HUES64 (cell line): ENCODE data around the gene ITGB2. TPM values are rescaled to one million over a fixed set of nuclear protein-coding genes. Genes with fewer than 3 reads are reported as not detected.

Experiments
- H3K27ac ChIP-seq: 2 replicates; pipeline ENCODE4 v1.7.0; 2013; ENCODE audit warnings: low read depth, low read length, inconsistent platforms
- H3K27me3 ChIP-seq: 2 replicates; pipeline ENCODE4 v1.6.1; 2013; ENCODE audit warnings: mild to moderate bottlenecking, low read length; ENCODE audit not compliant: insufficient read depth
- H3K36me3 ChIP-seq: 2 replicates; pipeline ENCODE4 v1.6.1; 2013; ENCODE audit warnings: mild to moderate bottlenecking, low read length; ENCODE audit not compliant: insufficient read depth
- H3K4me1 ChIP-seq: 2 replicates; pipeline ENCODE4 v1.6.1; 2013; ENCODE audit warnings: mild to moderate bottlenecking, low read length, moderate library complexity; ENCODE audit not compliant: insufficient read depth
- H3K4me3 ChIP-seq: 2 replicates; pipeline ENCODE4 v1.5.1; 2013; ENCODE audit warnings: mild to moderate bottlenecking, low read length, moderate library complexity
- H3K9ac ChIP-seq: 2 replicates; pipeline ENCODE4 v1.6.1; 2013; ENCODE audit warnings: mild to moderate bottlenecking, low read depth, low read length
- H3K9me3 ChIP-seq: 2 replicates; pipeline ENCODE4 v1.6.1; 2013; ENCODE audit warnings: low read depth, low read length; ENCODE audit not compliant: insufficient read depth
- WGBS: fragments of 150-250, 120-280 bp; methylation state at CpG from one replicate; pipeline ENCODE4 v1.1.7; 2013; ENCODE audit warnings: missing lambda C conversion rate; 5-methylcytosine and 5-hydroxymethylcytosine counted together
- polyA plus RNA-seq, 2 experiments: library from polyadenylated mRNA; stranded (reverse); fragments of 50-300 nt; gene quantifications; one replicate each; pipeline ENCODE4 v1.2.3, GENCODE V29; 2013

Gene ITGB2
- 0.85 TPM for polyA plus RNA-seq (2013, experiment 1 of 2)
- polyA plus RNA-seq (2013, experiment 2 of 2), result 0.76 TPM

- Histone ChIP-seq H3K27me3 (peaks cover 67% of the 10 kb centered on the region), H3K27ac (no peak within 1 kb of the TSS), H3K9me3 (no peaks in the 10 kb centered on the region), H3K9ac (no peak within 1 kb of the TSS), H3K4me3 (no peak within 1 kb of the TSS; the same call in 1 of the 2 replicates), H3K36me3 (no peaks in the 10 kb centered on the region), H3K4me1 (0 out of 2 replicates have a peak, but pooled peaks cover 4% of the 10 kb centered on the region)
- WGBS, result 74% methylated on average over 29 of the region's 29 CpGs
Measured at GRCh38 chr21:44920694-44921604, at the start of gene ITGB2. Gene ITGB2 (minus strand): TSS chr21:44920899. CDS start chr21:44910782, 10,117 bp downstream.

DNA sequence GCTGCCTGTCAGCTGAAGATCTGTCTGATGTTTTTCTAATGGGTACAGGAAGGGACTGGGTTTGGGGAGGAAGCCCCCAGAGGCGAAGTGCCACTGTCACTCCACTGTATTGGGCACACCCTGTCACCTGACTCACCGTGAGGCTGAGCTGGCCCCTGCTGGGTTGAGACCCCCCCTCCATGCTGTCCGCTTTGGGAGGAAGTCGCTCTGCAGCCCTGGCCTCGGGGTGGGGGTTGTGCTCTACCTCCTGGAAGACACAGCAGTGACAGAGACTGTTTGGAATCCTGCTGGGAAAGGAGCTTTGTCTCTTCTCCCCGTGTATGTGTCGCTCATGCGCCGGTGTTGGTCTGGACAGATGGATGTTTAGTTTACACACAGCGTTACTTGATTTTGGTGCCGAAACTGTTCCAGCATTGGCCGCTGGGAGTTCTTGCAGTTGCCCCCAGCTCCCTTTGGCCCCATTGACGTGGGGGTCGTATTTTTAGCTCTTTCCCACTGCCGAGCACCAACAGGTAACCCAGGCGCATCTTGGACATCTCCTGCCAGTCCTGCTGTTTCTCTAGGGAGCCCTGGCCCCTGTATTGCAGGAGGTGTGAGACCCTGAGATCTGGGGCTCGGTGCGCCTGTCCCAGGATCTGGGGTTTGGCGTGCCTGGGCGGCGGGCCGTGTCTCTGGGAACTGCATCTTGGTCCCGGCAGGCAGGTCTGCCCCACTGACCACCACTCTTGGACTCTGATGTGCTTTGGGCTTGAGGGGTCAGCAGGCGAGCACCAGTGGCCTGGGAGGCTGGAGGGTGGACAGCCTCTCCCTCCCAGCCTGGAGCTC lies 49.4 kb upstream of the ITGB2 start:
- no peak overlapping the region for H3K4me3 ChIP-seq
- H3K27ac ChIP-seq, result no peak overlapping the region
- no peaks in the 10 kb centered on the region for H3K9me3 ChIP-seq
- WGBS, result 83% methylated on average over 24 of the region's 24 CpGs
- H3K27me3 ChIP-seq, result no peaks in the 10 kb centered on the region
- no peak overlapping the region for H3K9ac ChIP-seq
- H3K4me1 ChIP-seq, result no peaks in the 10 kb centered on the region
- peaks cover 39% of the 10 kb centered on the region for H3K36me3 ChIP-seq

DNA sequence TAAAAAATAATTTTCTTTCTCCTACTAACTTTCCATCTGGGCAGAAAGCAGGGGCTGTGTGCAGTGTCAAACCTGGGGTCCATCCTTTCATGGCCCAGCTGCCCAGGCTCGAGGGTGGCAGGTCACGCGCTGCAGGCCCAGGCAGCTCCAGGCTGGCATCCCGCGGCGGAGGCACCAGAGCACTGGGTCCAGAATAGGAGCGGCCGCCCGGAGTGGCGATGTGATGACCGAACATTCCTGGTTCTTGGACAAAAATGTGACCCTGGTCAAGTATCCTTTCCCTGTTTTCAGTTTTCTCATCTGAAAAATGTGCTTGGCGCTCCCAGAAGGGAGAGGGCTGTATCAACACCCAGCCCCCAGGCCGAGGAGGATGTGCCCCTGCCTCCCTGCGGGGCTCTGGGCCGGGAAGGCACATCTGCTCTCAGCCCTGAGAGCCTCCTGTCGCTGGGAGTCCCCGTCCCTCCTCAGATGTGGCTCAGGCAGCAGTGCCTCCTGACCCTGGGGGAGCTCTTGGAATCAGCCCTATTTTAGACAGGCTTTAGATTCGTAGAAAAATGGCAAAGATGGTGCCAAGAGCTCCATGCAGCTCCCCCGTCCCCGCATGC lies 48.5 kb upstream of the ITGB2 start:
- no peaks in the 10 kb centered on the region for H3K9me3 ChIP-seq
- H3K36me3 ChIP-seq, result peaks cover 43% of the 10 kb centered on the region
- H3K4me3 ChIP-seq, result no peak overlapping the region
- WGBS, result 87% methylated on average over 20 of the region's 20 CpGs
- H3K27me3 ChIP-seq, result no peaks in the 10 kb centered on the region
- no peaks in the 10 kb centered on the region for H3K4me1 ChIP-seq
- no peak overlapping the region for H3K9ac ChIP-seq
- H3K27ac ChIP-seq, result no peak overlapping the region

GRCh38 chr21:44967082-44968047 lies 46.7 kb upstream of the ITGB2 start:
- H3K27me3 ChIP-seq, result no peaks in the 10 kb centered on the region
- H3K27ac ChIP-seq, result no peak overlapping the region
- no peaks in the 10 kb centered on the region for H3K9me3 ChIP-seq
- no peak overlapping the region for H3K4me3 ChIP-seq
- peaks cover 50% of the 10 kb centered on the region for H3K36me3 ChIP-seq
- no peaks in the 10 kb centered on the region for H3K4me1 ChIP-seq
- 97% methylated on average over 38 of the region's 38 CpGs for WGBS
- no peak overlapping the region for H3K9ac ChIP-seq

DNA sequence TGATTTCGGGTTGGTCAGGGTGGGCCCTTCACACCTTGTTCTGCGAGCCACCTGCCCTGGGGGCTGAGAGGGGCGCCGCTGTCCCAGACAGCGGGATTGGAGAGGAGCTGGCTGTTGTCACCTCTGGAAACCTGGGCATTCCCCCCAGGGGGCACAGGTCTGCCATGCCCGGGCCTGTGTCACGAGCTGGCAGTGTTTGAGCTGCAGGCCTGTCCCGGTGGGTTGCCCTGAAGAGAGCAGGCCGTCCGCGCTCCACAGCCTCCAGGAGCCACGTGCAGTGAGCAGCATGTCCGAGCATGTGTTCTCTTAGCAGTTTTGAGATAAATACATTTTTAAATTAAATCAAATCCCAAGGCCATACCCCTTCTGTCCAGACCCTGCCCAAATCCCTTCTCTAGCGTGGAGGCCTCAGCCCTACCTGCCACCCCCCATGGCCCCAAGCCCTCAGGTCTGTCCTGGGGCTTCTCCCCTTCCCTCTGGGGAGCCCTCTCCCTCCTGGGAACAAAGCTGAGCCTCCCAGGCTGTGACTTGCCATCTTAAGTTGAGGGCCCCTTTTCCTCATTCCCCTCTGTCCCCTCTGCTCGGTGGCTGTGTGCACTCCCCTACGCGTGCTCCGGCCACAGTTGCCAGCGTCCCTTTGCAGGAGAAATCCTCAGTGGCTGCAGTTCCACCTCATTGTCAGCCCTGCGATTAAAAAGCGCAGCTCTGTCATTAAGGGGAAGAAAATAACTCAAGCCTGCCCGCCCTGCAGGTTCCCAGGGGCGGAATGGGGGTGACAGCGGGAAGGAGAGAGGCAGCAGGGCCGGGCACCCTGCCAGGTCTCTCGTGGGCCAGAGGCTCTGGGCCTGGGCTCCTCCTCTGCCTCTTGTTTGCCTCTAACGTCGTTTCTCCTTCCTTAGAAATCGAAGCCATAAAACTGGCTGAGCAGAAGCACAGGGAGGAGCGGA lies 45.7 kb upstream of the ITGB2 start:
- WGBS, result 93% methylated on average over 30 of the region's 30 CpGs
- Histone ChIP-seq H3K9ac (no peak overlapping the region), H3K4me1 (no peaks in the 10 kb centered on the region), H3K4me3 (no peak overlapping the region), H3K27me3 (no peaks in the 10 kb centered on the region), H3K27ac (no peak overlapping the region), H3K36me3 (peaks cover 59% of the 10 kb centered on the region), H3K9me3 (no peaks in the 10 kb centered on the region)

DNA sequence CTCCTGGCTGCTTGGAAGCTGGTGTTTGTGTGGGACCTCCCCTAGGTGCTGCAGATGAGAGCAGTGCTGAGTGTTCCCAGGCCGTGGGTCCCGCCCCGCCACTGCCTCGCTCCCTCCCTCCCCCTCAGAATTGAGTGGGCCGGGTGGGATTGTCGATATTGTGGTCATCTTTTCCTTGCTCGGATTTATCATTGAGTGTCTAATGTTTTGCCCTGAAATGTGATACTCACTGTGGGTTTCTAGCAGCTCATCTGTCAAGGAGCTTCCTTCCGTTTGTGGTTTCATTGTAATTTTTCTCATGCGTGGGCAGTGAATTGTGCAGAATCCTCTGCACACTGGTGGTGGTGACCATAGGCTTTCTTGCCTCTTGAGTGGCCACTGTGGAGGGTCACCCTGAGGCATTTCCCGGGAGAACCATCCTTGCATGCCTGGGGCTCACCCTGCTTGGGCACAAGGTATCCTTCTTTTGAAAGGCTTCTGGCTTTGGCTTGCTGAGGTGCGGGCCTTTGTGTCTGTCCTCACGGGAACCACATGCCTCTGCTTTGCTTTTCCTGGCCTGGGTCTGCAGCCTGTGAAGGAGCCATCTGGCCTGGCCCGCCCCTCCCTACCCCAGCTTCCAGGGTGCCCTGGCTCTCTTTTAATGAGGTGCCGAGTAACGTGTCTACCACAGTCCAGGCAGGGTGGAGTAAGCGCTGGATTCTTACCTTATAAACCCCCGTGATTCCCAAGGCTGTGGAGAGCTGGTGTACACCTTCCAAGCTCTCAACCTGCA lies 44.7 kb upstream of the ITGB2 start:
- H3K27ac ChIP-seq, result no peak overlapping the region
- WGBS, result 95% methylated on average over 17 of the region's 17 CpGs
- no peaks in the 10 kb centered on the region for H3K9me3 ChIP-seq
- H3K9ac ChIP-seq, result no peak overlapping the region
- no peaks in the 10 kb centered on the region for H3K4me1 ChIP-seq
- H3K4me3 ChIP-seq, result no peak overlapping the region
- no peaks in the 10 kb centered on the region for H3K27me3 ChIP-seq
- peaks cover 66% of the 10 kb centered on the region for H3K36me3 ChIP-seq

GRCh38 chr21:44964381-44964780 lies 43.7 kb upstream of the ITGB2 start:
- H3K36me3 ChIP-seq, result peaks cover 70% of the 10 kb centered on the region
- no peaks in the 10 kb centered on the region for H3K27me3 ChIP-seq
- no peak overlapping the region for H3K9ac ChIP-seq
- 96% methylated on average over 12 of the region's 12 CpGs for WGBS
- no peaks in the 10 kb centered on the region for H3K4me1 ChIP-seq
- no peaks in the 10 kb centered on the region for H3K9me3 ChIP-seq
- H3K4me3 ChIP-seq, result no peak overlapping the region
- no peak overlapping the region for H3K27ac ChIP-seq

GRCh38 chr21:44962403-44962966 lies 41.8 kb upstream of the ITGB2 start:
- Histone ChIP-seq H3K4me1 (no peaks in the 10 kb centered on the region; the same call in 1 of the 2 replicates), H3K36me3 (peaks cover 75% of the 10 kb centered on the region), H3K27me3 (no peaks in the 10 kb centered on the region), H3K27ac (no peak overlapping the region), H3K9ac (no peak overlapping the region), H3K9me3 (no peaks in the 10 kb centered on the region), H3K4me3 (no peak overlapping the region)
- WGBS, result 95% methylated on average over 9 of the region's 9 CpGs
